Esophagus squamous epithelium (tissue), 4 donors: Measurements from ENCODE around the gene PGAP6.
"Not testable (repeated sequence)": the region's sequence is repeated elsewhere in the genome, so short reads cannot be mapped to it uniquely, and the experiment has no call there.

ENCODE experiments used
- POLR2A ChIP-seq, 4 donors: fragments of 450-650 bp; IDR thresholded peaks; one replicate each; pipeline ENCODE4 v1.6.1; 2017; ENCODE audit warnings: antibody characterized with exemption in 4 of 4, mild to moderate bottlenecking in 4 of 4, moderate library complexity in 3 of 4
- TF ChIP-seq, protein P1 (sequence below), 6 experiments: fragments of 450-650 bp in 4 of 6; fragments of 200-600 bp in 2 of 6; sonication (generic) in 2 of 6; IDR thresholded peaks; one replicate each; pipeline ENCODE4 v1.5.1; 2016 to 2019; ENCODE audit warnings: antibody characterized with exemption in 6 of 6, mild to moderate bottlenecking in 4 of 6, moderate library complexity in 4 of 6

DNA sequence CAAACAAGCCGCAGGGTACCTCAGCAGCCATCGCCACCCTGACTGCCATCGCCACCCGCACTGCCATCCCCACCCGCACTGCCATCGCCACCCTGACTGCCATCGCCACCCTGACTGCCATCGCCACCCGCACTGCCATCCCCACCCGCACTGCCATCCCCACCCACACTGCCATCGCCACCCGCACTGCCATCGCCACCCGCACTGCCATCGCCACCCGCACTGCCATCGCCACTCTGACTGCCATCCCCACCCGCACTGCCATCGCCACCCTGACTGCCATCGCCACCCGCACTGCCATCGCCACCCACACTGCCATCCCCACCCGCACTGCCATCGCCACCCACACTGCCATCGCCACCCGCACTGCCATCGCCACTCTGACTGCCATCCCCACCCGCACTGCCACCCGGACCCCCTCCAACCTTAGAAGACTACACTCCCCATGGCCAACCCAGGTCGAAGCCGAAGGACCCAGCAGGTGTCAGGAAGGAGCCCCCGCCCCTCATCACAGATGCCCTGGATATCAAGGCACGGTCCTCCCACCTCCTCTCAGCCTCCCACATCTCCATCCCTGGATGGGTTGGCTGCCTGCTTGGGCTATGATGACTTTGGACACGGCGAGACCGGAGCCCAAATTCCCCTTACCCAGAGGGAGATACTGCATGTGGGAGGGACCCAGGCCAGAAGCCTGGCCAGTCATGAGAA lies 3.5 kb downstream of the PGAP6 start:
- TF ChIP-seq, protein P1, sequence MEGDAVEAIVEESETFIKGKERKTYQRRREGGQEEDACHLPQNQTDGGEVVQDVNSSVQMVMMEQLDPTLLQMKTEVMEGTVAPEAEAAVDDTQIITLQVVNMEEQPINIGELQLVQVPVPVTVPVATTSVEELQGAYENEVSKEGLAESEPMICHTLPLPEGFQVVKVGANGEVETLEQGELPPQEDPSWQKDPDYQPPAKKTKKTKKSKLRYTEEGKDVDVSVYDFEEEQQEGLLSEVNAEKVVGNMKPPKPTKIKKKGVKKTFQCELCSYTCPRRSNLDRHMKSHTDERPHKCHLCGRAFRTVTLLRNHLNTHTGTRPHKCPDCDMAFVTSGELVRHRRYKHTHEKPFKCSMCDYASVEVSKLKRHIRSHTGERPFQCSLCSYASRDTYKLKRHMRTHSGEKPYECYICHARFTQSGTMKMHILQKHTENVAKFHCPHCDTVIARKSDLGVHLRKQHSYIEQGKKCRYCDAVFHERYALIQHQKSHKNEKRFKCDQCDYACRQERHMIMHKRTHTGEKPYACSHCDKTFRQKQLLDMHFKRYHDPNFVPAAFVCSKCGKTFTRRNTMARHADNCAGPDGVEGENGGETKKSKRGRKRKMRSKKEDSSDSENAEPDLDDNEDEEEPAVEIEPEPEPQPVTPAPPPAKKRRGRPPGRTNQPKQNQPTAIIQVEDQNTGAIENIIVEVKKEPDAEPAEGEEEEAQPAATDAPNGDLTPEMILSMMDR (IDR thresholded peaks at IDR 0.05), result not testable (repeated sequence)
- TF ChIP-seq POLR2A (IDR thresholded peaks at IDR 0.05), result not testable (repeated sequence)
